HG03354 (cell line): Measurements from ENCODE around the gene JUNB.

Experiments
- ATAC-seq: cut with Tn5 transposase; IDR thresholded peaks from one replicate; pipeline ENCODE4 v1.9.1; 2021; ENCODE audit warnings: mild to moderate bottlenecking; ENCODE audit not compliant: unreplicated experiment, poor library complexity, severe bottlenecking

JUNB gene

GRCh38 chr19:12772323-12772722, 19.0 kb upstream of the JUNB start:
- no peak for ATAC-seq

DNA sequence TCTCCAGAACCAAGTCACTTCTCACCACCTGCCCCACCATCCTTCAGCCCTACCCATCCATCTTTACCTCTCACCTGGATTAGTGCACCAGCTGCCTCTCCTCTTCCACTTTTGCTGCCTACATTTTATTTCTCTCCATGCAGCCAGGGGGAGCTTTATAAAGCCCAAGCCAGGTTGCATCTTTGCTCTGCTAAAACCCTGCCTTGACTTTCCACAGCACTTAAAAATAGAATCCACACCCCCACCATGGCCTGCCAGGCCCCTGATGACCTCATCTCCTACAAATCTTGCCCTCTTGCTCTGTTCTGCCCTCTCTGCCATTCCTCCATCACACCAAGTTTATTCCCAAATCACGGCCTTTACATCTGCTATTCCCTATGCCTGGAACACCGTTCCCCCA, 17.7 kb upstream of the JUNB start:
- no peak for ATAC-seq

DNA sequence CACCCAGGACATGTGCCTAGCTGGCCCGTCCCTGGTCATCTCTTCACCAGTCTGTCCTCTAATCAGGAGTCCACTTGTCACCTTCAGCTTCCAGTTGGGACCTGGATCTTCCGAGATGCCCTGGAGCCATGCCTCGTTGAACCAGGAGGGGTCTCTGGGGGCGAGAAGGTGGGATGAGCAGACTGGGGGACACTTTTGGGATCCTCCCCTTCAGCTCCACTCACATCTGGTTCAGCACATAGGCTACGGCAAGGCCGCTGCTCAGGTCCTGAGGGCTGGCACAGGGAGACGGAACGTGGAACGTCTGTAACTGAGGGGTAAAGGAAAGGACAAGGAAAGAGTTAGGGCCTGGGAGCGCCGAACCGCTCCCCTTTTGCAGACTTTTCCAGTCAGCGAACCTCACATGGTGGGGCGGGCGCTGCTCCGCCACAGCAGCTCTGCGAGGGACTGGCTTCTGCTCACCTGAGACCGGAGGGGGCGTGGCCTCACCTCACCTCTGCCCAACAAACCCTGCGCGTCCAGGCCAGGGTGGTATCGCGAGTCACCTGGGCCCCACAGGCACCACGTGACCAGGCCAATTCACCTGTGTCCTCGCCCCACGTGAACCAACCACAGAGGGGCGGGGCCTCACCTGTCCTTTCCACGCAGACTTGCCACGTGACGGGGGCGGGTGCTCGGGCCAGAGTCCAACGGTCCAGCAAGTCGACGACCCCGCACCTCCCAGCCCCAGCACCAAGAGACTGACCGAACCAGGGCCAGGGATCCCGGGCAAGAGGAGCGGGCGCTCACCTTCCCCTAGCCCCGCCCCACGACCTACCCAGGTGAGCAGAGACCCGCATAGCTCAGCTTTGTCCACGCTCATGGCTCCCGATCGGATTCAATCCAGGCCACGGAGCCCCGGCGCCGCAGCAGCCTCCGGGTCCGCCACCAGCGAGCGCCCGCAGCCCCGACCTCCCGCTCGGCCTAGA, 16.4 kb upstream of the JUNB start, which contains the start of gene HOOK2:
Gene HOOK2, minus strand, starts transcription at position 965 of the 968 bp plus-strand sequence. Its CDS starts 103 bp downstream, at position 862.
- ATAC-seq, result peak; percentile 3

- peak; percentile 40 for ATAC-seq
Measured at GRCh38 chr19:12777217-12778016, 13.9 kb upstream of the JUNB start.

DNA sequence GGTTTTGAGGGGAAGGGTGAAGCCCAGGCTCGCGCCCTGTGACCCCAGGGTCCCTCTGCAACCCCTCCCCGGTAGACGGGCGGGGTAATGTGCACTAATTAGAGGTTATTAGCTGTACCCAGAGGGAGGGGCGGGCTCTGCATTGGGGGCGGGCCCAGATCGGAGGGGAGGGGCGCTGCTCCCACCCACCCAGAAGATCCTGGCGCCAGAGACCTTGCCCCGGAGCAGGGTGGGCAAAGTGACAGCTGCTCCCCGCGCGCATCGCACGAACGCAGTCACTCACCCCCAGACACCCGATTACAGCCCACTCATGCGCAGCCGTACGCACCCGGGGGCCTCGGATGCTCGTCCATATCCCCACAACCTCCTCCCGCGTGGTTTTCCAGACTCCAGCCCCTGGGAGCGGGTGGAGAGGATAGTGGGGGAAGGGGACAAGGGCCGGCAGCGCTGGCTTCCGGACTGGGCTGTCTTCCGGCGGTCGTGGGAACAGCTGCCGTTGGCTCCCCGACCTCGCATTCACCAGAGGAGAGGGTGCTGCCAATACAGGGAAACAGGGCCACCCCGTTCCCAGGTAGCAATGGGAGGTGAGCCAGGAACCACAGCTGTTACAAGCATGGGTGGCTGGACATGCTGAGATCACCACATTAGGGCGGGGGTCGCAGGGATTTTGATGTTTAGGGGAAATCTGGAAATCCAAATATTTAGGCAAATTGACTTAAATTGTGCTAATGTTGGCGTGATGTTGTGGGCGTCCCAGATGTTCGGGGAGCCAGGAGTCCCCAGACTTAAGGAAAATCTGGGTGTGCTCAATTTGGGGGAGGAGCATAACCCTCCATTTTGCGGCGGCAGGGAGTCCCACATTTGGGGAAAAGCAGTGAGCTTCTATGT, 13.0 kb upstream of the JUNB start:
- ATAC-seq, result no peak

DNA sequence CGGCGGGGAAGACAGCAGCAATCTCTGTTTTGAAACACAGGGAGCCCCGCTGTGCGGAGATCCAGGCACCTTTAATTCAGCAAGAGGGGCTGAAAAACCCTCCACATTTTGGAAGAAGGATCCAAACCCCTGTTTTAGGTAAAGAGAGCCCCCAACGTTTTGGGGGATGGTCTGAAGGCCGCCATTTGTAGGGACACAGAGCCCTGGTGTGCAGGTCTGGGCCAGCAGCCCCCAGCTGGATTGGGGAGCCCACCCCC, 12.5 kb upstream of the JUNB start:
- ATAC-seq, result no peak

DNA sequence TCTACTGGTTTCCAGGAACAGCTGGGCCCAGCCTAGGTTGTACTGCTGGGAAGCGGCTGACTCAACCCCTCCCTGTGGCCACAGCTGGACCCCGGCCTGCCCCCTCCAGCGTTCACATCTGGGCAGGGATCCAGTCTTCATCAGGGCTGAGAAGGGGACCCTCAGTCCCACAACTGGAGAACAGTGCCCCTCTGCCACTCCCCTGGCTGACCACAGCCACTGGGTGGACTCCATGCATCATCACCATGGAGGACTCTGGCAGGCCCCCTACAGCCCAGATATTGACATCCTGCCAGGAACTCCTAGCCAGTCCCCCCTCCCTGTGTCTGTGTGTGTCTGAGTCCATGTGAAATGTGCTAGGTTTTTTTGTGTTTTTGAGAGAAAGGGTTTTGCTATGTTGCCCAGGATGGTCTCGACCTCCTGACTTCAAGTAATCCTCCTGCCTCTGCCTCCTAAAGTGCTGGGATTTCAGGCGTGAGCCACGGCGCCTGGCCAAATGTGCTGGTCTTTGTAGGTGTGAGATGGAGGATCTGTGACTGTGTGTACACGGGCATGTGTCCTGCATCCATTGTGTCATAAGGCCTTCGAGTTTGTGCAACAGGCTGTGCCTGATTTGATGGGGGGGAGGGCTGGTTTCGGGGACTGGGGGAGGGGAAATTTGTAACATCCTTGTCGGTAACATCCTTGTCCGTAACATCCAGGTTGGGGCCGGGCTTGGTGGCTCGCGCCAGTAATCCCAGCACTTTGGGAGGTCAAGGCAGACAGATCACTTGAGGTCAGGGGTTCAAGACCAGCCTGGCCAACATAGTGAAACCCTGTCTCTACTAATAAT, 11.9 kb upstream of the JUNB start:
- no peak for ATAC-seq

- no peak for ATAC-seq
Measured at GRCh38 chr19:12782174-12782423, 9.2 kb upstream of the JUNB start.

GRCh38 chr19:12782424-12783290, 8.6 kb upstream of the JUNB start:
- ATAC-seq, result no peak

GRCh38 chr19:12783291-12783848, 7.9 kb upstream of the JUNB start:
- no peak for ATAC-seq

- ATAC-seq, result no peak
Measured at GRCh38 chr19:12783849-12784393, 7.4 kb upstream of the JUNB start.

GRCh38 chr19:12784394-12784870, 6.9 kb upstream of the JUNB start:
- no peak for ATAC-seq

GRCh38 chr19:12784871-12785430, 6.3 kb upstream of the JUNB start:
- ATAC-seq, result no peak

DNA sequence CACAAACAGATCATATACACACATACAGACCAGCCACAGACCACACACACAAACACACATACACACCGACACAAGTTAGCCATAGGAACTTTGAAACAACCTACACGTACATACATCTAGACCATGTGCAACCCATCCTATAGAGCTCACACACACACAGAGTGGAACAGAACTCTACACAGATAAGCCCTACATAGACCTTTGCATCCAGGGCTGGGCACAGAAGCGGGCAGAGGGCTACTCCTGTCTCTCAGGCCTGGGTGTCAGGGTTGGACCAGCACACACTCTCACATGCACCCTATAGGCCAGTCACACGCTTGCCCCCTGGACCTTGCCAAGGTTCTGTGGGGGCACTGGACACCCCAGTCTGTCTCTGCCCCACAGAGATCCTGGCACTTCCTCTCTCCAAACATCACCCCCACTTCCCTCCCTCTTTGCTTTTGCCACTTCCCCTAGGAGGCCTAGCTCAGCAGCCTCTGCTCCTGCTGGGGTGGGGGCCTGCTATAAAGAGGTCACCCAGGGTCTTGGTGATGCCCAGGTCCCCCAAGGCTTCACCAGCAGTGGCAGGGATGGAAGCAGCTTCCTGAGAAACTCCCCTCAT, 5.8 kb upstream of the JUNB start:
- ATAC-seq, result no peak

DNA sequence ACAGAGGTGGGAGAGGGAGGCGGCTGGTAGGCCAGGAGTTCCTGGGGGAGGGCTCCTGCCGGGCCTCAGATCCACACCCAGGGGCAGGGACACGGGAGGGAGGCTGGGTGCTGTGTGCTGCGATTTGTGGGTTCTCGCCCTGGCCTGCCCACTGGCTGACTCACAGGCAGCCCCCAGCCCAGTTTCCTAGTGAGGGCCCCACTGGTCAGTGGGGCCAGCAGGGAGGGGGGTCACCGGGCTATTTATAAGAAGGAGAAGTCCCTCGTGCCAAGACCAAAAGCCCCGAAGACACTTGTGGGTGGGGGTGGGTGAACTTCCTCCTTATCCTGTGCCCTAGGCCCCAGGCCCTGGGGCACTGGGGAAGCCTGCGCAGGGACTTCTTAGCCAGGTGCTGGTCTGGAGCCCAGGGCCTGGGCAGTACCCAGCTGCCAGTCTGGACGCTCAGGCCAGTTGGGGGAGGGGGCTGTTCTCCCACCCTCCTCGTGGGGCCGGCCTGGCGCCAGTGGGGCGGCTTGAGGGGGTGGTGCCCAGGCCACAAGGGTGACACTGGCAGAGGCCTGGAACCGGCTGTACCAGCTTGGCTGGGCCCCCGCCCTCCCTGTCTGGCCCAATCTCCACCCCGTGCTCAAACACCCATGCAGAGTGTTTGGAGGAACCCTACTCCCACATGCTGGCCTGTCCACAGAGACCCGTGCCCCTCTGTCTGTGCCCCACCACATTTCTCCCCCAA, 5.0 kb upstream of the JUNB start:
- no peak for ATAC-seq

DNA sequence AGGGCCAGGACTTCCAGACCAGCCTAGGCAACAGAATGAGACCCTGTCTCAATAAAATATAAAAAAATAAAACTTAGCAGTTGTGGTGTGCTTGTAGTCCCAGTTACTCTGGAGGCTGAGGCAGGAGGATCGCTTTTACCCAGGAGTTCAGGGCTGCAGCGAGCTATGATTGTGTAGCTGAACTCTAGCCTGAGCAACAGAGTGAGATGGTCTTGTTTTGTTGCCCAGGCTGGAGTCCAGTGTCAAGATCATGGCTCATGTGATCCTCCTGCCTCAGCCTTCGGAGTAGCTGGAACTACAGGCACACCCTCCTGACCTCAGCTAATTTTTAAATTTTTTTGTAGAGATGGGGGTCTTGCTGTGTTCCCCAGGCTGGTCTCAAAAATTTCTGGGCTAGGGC, 4.3 kb upstream of the JUNB start:
- ATAC-seq, result no peak

DNA sequence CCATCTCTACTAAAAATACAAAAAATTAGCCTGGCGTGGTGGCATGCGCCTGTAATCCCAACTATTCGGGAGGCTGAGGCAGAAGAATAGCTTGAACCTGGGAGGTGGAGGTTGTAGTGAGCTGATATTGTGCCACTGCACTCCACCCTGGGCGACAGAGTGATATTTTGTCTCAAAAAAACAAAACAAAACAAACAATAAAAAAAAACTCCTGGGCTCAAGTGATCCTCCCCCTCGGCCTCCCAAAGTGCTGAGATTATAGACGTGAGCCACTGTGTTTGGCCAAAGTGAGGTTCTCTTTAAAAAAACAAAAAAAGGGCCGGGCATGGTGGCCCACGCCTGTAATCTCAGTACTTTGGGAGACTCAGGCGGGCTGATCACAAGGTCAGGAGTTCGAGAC, 3.8 kb upstream of the JUNB start:
- no peak for ATAC-seq
